ENCODE data around the gene MTFR1L. TPM values are rescaled to one million over a fixed set of nuclear protein-coding genes. Genes with fewer than 3 reads are reported as not detected.

MTFR1L gene
- total RNA-seq, 1 experiment from 2014 or later: 39.6 TPM

- H3K9me3 ChIP-seq (ENCODE audit: low read length): no peaks in the 10 kb centered on the region
- no peak for DNase-seq
- no peaks in the 10 kb centered on the region for H3K4me1 ChIP-seq (ENCODE audit: low read length)
- no peak overlapping the region for H2AFZ ChIP-seq (ENCODE audit: low read length)
- no peaks in the 10 kb centered on the region for H3K27me3 ChIP-seq (ENCODE audit: low read length)
- no peaks in the 10 kb centered on the region for H3K9me2 ChIP-seq (replicated peaks; ENCODE audit: insufficient read depth, low read length)
- no peaks in the 10 kb centered on the region for H3K36me3 ChIP-seq (ENCODE audit: insufficient read depth, low read length)
- H4K20me1 ChIP-seq (ENCODE audit: insufficient read depth, low read depth, low read length): no peaks in the 10 kb centered on the region
- H3K4me3 ChIP-seq (ENCODE audit: low read length): no peak overlapping the region
- H3K79me2 ChIP-seq (ENCODE audit: low read length): no peaks in the 10 kb centered on the region
- H3K9ac ChIP-seq (ENCODE audit: low read length): no peak overlapping the region
- H3K27ac ChIP-seq (ENCODE audit: low read length): no peak overlapping the region
- H3K4me2 ChIP-seq (ENCODE audit: low read depth, low read length, poor library complexity, severe bottlenecking): no peak overlapping the region
Measured at GRCh38 chr1:25786887-25787759, 32.6 kb upstream of the MTFR1L start.

- no peaks in the 10 kb centered on the region for H3K36me3 ChIP-seq (ENCODE audit: insufficient read depth, low read length)
- H2AFZ ChIP-seq (ENCODE audit: low read length): no peak overlapping the region
- no peaks in the 10 kb centered on the region for H4K20me1 ChIP-seq (ENCODE audit: insufficient read depth, low read depth, low read length)
- H3K79me2 ChIP-seq (ENCODE audit: low read length): no peaks in the 10 kb centered on the region
- no peak overlapping the region for H3K4me3 ChIP-seq (ENCODE audit: low read length)
- H3K9me3 ChIP-seq (ENCODE audit: low read length): no peaks in the 10 kb centered on the region
- H3K9ac ChIP-seq (ENCODE audit: low read length): no peak overlapping the region
- H3K27me3 ChIP-seq (ENCODE audit: low read length): no peaks in the 10 kb centered on the region
- no peaks in the 10 kb centered on the region for H3K9me2 ChIP-seq (replicated peaks; ENCODE audit: insufficient read depth, low read length)
- no peak overlapping the region for H3K4me2 ChIP-seq (ENCODE audit: low read depth, low read length, poor library complexity, severe bottlenecking)
- no peaks in the 10 kb centered on the region for H3K4me1 ChIP-seq (ENCODE audit: low read length)
- no peak overlapping the region for H3K27ac ChIP-seq (ENCODE audit: low read length)
- no peak for DNase-seq
Measured at GRCh38 chr1:25787760-25788166, 32.0 kb upstream of the MTFR1L start.

GRCh38 chr1:25790472-25790871, 29.3 kb upstream of the MTFR1L start:
- Histone ChIP-seq H3K36me3 (ENCODE audit: insufficient read depth, low read length) (no peaks in the 10 kb centered on the region), H3K79me2 (ENCODE audit: low read length) (no peaks in the 10 kb centered on the region), H3K9ac (ENCODE audit: low read length) (no peak overlapping the region), H2AFZ (ENCODE audit: low read length) (no peak overlapping the region), H3K9me2 (replicated peaks; ENCODE audit: insufficient read depth, low read length) (no peaks in the 10 kb centered on the region), H3K4me1 (ENCODE audit: low read length) (no peaks in the 10 kb centered on the region), H3K4me3 (ENCODE audit: low read length) (no peak overlapping the region), H3K27me3 (ENCODE audit: low read length) (no peaks in the 10 kb centered on the region), H3K27ac (ENCODE audit: low read length) (no peak overlapping the region), H3K9me3 (ENCODE audit: low read length) (no peaks in the 10 kb centered on the region), H3K4me2 (ENCODE audit: low read depth, low read length, poor library complexity, severe bottlenecking) (no peak overlapping the region), H4K20me1 (ENCODE audit: insufficient read depth, low read depth, low read length) (no peaks in the 10 kb centered on the region)
- DNase-seq: no peak

- H4K20me1 ChIP-seq (ENCODE audit: insufficient read depth, low read depth, low read length): no peaks in the 10 kb centered on the region
- H3K4me3 ChIP-seq (ENCODE audit: low read length): no peak overlapping the region
- no peak overlapping the region for H3K9ac ChIP-seq (ENCODE audit: low read length)
- H3K36me3 ChIP-seq (ENCODE audit: insufficient read depth, low read length): no peaks in the 10 kb centered on the region
- no peaks in the 10 kb centered on the region for H3K9me3 ChIP-seq (ENCODE audit: low read length)
- DNase-seq: no peak
- no peak overlapping the region for H3K4me2 ChIP-seq (ENCODE audit: low read depth, low read length, poor library complexity, severe bottlenecking)
- no peaks in the 10 kb centered on the region for H3K4me1 ChIP-seq (ENCODE audit: low read length)
- H3K9me2 ChIP-seq (replicated peaks; ENCODE audit: insufficient read depth, low read length): no peaks in the 10 kb centered on the region
- no peak overlapping the region for H3K27ac ChIP-seq (ENCODE audit: low read length)
- H2AFZ ChIP-seq (ENCODE audit: low read length): no peak overlapping the region
- no peaks in the 10 kb centered on the region for H3K27me3 ChIP-seq (ENCODE audit: low read length)
- H3K79me2 ChIP-seq (ENCODE audit: low read length): no peaks in the 10 kb centered on the region
Measured at GRCh38 chr1:25792115-25792514, 27.6 kb upstream of the MTFR1L start.

- Histone ChIP-seq H2AFZ (ENCODE audit: low read length) (no peak overlapping the region), H3K4me2 (ENCODE audit: low read depth, low read length, poor library complexity, severe bottlenecking) (no peak overlapping the region), H3K27me3 (ENCODE audit: low read length) (no peaks in the 10 kb centered on the region), H4K20me1 (ENCODE audit: insufficient read depth, low read depth, low read length) (0 out of 2 replicates have a peak, but pooled peaks cover 1% of the 10 kb centered on the region), H3K9me3 (ENCODE audit: low read length) (no peaks in the 10 kb centered on the region), H3K27ac (ENCODE audit: low read length) (no peak overlapping the region), H3K79me2 (ENCODE audit: low read length) (no peaks in the 10 kb centered on the region), H3K36me3 (ENCODE audit: insufficient read depth, low read length) (no peaks in the 10 kb centered on the region), H3K4me1 (ENCODE audit: low read length) (no peaks in the 10 kb centered on the region), H3K9ac (ENCODE audit: low read length) (no peak overlapping the region), H3K9me2 (replicated peaks; ENCODE audit: insufficient read depth, low read length) (no peaks in the 10 kb centered on the region), H3K4me3 (ENCODE audit: low read length) (no peak overlapping the region)
- no peak for DNase-seq
Measured at GRCh38 chr1:25793585-25794170, 26.1 kb upstream of the MTFR1L start.

- Histone ChIP-seq H3K27me3 (ENCODE audit: low read length) (no peaks in the 10 kb centered on the region), H3K4me2 (ENCODE audit: low read depth, low read length, poor library complexity, severe bottlenecking) (no peak overlapping the region), H3K4me3 (ENCODE audit: low read length) (no peak overlapping the region), H3K9me2 (replicated peaks; ENCODE audit: insufficient read depth, low read length) (no peaks in the 10 kb centered on the region), H3K4me1 (ENCODE audit: low read length) (no peaks in the 10 kb centered on the region), H3K36me3 (ENCODE audit: insufficient read depth, low read length) (no peaks in the 10 kb centered on the region), H4K20me1 (ENCODE audit: insufficient read depth, low read depth, low read length) (0 out of 2 replicates have a peak, but pooled peaks cover 3% of the 10 kb centered on the region), H3K79me2 (ENCODE audit: low read length) (no peaks in the 10 kb centered on the region), H2AFZ (ENCODE audit: low read length) (no peak overlapping the region), H3K9ac (ENCODE audit: low read length) (no peak overlapping the region), H3K27ac (ENCODE audit: low read length) (no peak overlapping the region), H3K9me3 (ENCODE audit: low read length) (no peaks in the 10 kb centered on the region)
- no peak for DNase-seq
Measured at GRCh38 chr1:25794325-25794724, 25.4 kb upstream of the MTFR1L start.

- H3K27ac ChIP-seq (ENCODE audit: low read length): no peak overlapping the region
- no peaks in the 10 kb centered on the region for H3K9me3 ChIP-seq (ENCODE audit: low read length)
- 0 out of 2 replicates have a peak, but pooled peaks cover 3% of the 10 kb centered on the region for H4K20me1 ChIP-seq (ENCODE audit: insufficient read depth, low read depth, low read length)
- no peaks in the 10 kb centered on the region for H3K36me3 ChIP-seq (ENCODE audit: insufficient read depth, low read length)
- no peaks in the 10 kb centered on the region for H3K9me2 ChIP-seq (replicated peaks; ENCODE audit: insufficient read depth, low read length)
- no peaks in the 10 kb centered on the region for H3K4me1 ChIP-seq (ENCODE audit: low read length)
- no peaks in the 10 kb centered on the region for H3K27me3 ChIP-seq (ENCODE audit: low read length)
- H3K79me2 ChIP-seq (ENCODE audit: low read length): no peaks in the 10 kb centered on the region
- H3K4me3 ChIP-seq (ENCODE audit: low read length): no peak overlapping the region
- no peak overlapping the region for H3K4me2 ChIP-seq (ENCODE audit: low read depth, low read length, poor library complexity, severe bottlenecking)
- H2AFZ ChIP-seq (ENCODE audit: low read length): no peak overlapping the region
- no peak for DNase-seq
- no peak overlapping the region for H3K9ac ChIP-seq (ENCODE audit: low read length)
Measured at GRCh38 chr1:25795211-25795610, 24.5 kb upstream of the MTFR1L start.

GRCh38 chr1:25795946-25796810, 23.6 kb upstream of the MTFR1L start:
- Histone ChIP-seq H3K4me2 (ENCODE audit: low read depth, low read length, poor library complexity, severe bottlenecking) (no peak overlapping the region), H3K79me2 (ENCODE audit: low read length) (no peaks in the 10 kb centered on the region), H4K20me1 (ENCODE audit: insufficient read depth, low read depth, low read length) (peaks cover 3% of the 10 kb centered on the region; the same call in 1 of the 2 replicates), H3K27me3 (ENCODE audit: low read length) (no peaks in the 10 kb centered on the region), H3K27ac (ENCODE audit: low read length) (no peak overlapping the region), H3K4me3 (ENCODE audit: low read length) (no peak overlapping the region), H3K36me3 (ENCODE audit: insufficient read depth, low read length) (no peaks in the 10 kb centered on the region), H3K9me3 (ENCODE audit: low read length) (no peaks in the 10 kb centered on the region), H3K4me1 (ENCODE audit: low read length) (peaks cover 6% of the 10 kb centered on the region; the same call in 1 of the 2 replicates), H3K9ac (ENCODE audit: low read length) (no peak overlapping the region), H3K9me2 (replicated peaks; ENCODE audit: insufficient read depth, low read length) (no peaks in the 10 kb centered on the region), H2AFZ (ENCODE audit: low read length) (no peak overlapping the region)
- DNase-seq: no peak
